Right kidney (tissue), 1 donor: Measurements from ENCODE around the gene RFFL.
A peak's percentile ranks its signal among the peaks of the same experiment; 100 is the strongest.

Experiments
- DNase-seq: peaks from one replicate; pipeline ENCODE4 v3.0.0-alpha.2; 2016

RFFL gene

GRCh38 chr17:34974794-34975785 lies 88.4 kb downstream of the RFFL start:
- no peak for DNase-seq

GRCh38 chr17:34974179-34974578 lies 89.3 kb downstream of the RFFL start:
- no peak for DNase-seq

- DNase-seq: peak; percentile 96
Measured at GRCh38 chr17:34961093-34961911, 102.2 kb downstream of the RFFL start, which contains the start of the genes CCT6B and ZNF830. Gene CCT6B (minus strand): TSS chr17:34961460. CDS start chr17:34961393, 67 bp downstream. Gene ZNF830 (plus strand): TSS chr17:34961540. CDS start chr17:34961567, 27 bp downstream.

GRCh38 chr17:34958438-34958837 lies 105.1 kb downstream of the RFFL start:
- DNase-seq: no peak
